KG1 (cell line): Measurements from ENCODE around the gene PELI2.
A peak's percentile ranks its signal among the peaks of the same experiment; 100 is the strongest.

Experiments
- DNase-seq: peaks from one replicate; lab custom pipeline; 2025; lab: John Stamatoyannopoulos, UW

The PELI2 gene

GRCh38 chr14:56119201-56119981 is 1.2 kb downstream of the PELI2 start:
- peak; percentile 44 for DNase-seq

- DNase-seq = peak; percentile 42
Observed at GRCh38 chr14:56120091-56120691, 2.0 kb downstream of the PELI2 start.

- no peak for DNase-seq
Observed at GRCh38 chr14:56121816-56122215, 3.6 kb downstream of the PELI2 start.

GRCh38 chr14:56122301-56122700 is 4.1 kb downstream of the PELI2 start:
- no peak for DNase-seq

GRCh38 chr14:56124327-56124726 is 6.1 kb downstream of the PELI2 start:
- no peak for DNase-seq

- DNase-seq = no peak
Observed at GRCh38 chr14:56125772-56126636, 7.8 kb downstream of the PELI2 start.

- no peak for DNase-seq
Observed at GRCh38 chr14:56126637-56126913, 8.4 kb downstream of the PELI2 start.

GRCh38 chr14:56127156-56127555 is 8.9 kb downstream of the PELI2 start:
- DNase-seq = no peak

- DNase-seq = no peak
Observed at GRCh38 chr14:56129092-56129491, 10.9 kb downstream of the PELI2 start.

- DNase-seq = peak; percentile 13
Observed at GRCh38 chr14:56129933-56130332, 11.7 kb downstream of the PELI2 start.

- DNase-seq = no peak
Observed at GRCh38 chr14:56131004-56131864, 13.0 kb downstream of the PELI2 start.

GRCh38 chr14:56131865-56132833 is 13.9 kb downstream of the PELI2 start:
- no peak for DNase-seq

- no peak for DNase-seq
Observed at GRCh38 chr14:56133547-56133946, 15.3 kb downstream of the PELI2 start.

GRCh38 chr14:56135001-56135400 is 16.8 kb downstream of the PELI2 start:
- DNase-seq = no peak

GRCh38 chr14:56135668-56136067 is 17.5 kb downstream of the PELI2 start:
- no peak for DNase-seq

GRCh38 chr14:56136571-56137452 is 18.6 kb downstream of the PELI2 start:
- no peak for DNase-seq

- no peak for DNase-seq
Observed at GRCh38 chr14:56137453-56137807, 19.2 kb downstream of the PELI2 start.

GRCh38 chr14:56137849-56138248 is 19.6 kb downstream of the PELI2 start:
- DNase-seq = no peak

GRCh38 chr14:56138928-56139327 is 20.7 kb downstream of the PELI2 start:
- DNase-seq = no peak

- no peak for DNase-seq
Observed at GRCh38 chr14:56142314-56142713, 24.1 kb downstream of the PELI2 start.
